Left cardiac atrium (tissue), 4 donors: ENCODE measurements around the gene LMF2. TPM values are rescaled to one million over a fixed set of nuclear protein-coding genes. Genes with fewer than 3 reads are reported as not detected.
A peak's percentile ranks its signal among the peaks of the same experiment; 100 is the strongest.

Experiments used
- ATAC-seq, 2 donors: fragments of 200-7000 bp; cut with Tn5 transposase; one replicate each; pipeline ENCODE4 v1.9.1; 2020; ENCODE audit warnings: mild to moderate bottlenecking in 2 of 2, moderate library complexity in 2 of 2
- DNase-seq: peaks from one replicate; pipeline ENCODE4 v3.0.0-alpha.2; 2020
- intact Hi-C, 2 donors: fragments of 100-400 bp; cut with DNase I; formaldehyde crosslinking; loops; one replicate each; pipeline versions ENCODE4 v1.14.1 to v1.15.1; 2022 to 2023
- total RNA-seq, 2 donors: library from RNA; stranded (reverse); fragmentation: NEBNext Ultra II Directional; extraction: Animal tissue kit (Norgen Biotek cat#: 25700); gene quantifications; one replicate each; pipeline ENCODE4 v1.2.1, GENCODE V29; 2021
- donor health status: DM: no; HTN: yes; CAD: no.
- donor health status: DM: no; HTN: yes; CAD: no; lungs with severe emphysema.
- donor health status: DM: yes; HTN: yes; CAD: no.
- donor health status: Dilated cardiomyopathy.

LMF2 gene
- total RNA-seq, 2 donors from 2014 or later = 35.4 to 37.6 TPM

- no peak for DNase-seq
- intact Hi-C loops = loop anchor here in 1 of 2 donors (10.0 kb wide), 1 partner anchor 264 kb away; the partner anchor contains the start of gene TUBGCP6
- no peak for ATAC-seq
Measured at GRCh38 chr22:50508897-50509296, 1.4 kb upstream of the LMF2 start.

DNA sequence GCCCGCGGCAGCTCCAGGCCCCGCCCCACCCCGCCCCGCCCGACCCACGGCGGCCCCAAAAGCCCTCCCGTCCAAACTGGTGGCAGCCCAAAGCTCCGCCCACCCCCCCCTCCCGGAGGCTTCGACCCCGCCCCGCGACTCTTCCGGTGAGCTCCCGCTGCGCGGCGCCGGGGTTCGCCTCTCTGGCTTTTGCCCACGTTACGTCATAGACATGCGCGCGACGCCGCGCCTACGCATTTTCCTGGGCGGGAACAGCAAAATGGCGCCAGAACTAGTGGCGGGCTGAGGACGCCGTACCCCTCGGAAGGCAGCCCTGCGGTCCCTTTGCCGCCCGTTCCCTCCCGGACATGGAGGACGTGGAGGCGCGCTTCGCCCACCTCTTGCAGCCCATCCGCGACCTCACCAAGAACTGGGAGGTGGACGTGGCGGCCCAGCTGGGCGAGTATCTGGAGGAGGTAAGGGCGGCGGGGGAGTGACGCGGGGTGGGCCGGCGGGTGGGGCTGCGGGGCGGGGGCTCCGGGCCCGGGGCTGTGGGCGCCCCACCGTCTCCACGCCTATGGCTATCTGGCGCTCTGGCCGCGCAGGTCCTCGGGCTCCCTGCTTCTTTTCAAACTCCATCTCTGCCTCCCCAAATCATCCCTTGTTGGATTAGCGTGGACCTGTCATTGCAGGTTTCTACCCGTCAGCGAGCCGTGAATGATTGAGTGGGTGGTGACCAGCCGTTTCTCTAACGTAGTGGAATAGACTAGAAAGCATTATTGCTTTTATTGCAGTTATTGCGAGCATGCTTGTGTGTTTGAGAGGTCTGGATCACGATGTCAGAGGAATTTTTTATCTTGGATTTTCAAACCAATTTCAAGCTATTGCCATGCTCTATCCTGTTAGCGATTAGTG is 736 bp upstream of the LMF2 start, which contains the start of gene NCAPH2:
TSS of gene NCAPH2 (plus strand) at position 234 of the 894 bp plus-strand sequence. CDS start at position 348, 114 bp downstream.
- ATAC-seq (peak; percentile 80 to 85), DNase-seq (peak; percentile 96)
- intact Hi-C loops = loop anchor here in 1 of 2 donors (10.0 kb wide), 1 partner anchor 263 kb away; the partner anchor contains the start of gene TUBGCP6

DNA sequence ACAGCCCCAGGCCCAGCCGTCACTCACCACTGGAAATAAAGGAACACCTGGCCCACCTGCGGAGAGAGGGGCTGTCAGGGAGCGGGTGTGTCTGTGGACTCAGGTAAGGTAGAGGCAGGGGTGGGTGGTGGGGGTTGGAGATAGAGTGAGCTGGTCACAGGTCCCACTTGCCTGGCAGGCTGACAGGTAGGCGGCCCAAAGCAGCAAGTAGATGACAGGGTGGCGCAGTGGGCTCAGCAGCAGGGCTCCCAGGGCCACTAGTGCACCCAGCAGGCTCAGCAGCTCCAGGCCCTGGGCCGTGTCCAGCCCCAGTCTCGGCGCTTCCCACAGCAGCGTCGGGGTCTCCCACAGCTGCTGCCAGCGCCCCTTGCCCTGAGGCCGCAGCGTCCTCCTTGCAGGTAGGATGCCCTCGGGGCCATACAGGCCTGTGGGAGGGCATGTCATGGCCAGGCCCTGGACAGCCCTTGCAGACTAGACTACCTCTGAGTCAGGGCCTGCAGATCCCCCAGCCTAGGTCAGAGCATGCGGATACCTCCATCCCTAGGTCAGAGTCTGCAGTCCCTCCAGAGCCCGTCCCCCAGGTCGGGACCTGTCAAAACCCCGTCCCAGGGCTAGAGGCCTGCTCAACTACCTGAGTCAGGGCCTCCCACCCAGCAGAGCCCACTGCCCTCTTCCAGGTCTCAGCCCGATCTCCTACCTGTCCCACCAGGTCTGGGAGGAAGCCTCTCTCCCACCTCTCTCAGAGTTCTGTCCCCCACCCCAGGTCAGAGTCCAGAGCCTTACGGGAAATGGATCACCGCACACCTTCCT is 686 bp downstream of the LMF2 start:
- DNase-seq = no peak
- intact Hi-C loops = loop anchor here in 1 of 2 donors (10.0 kb wide), 1 partner anchor 262 kb away; the partner anchor contains the start of gene TUBGCP6
- peak in 1 of 2 donors; percentile 12 for ATAC-seq

DNA sequence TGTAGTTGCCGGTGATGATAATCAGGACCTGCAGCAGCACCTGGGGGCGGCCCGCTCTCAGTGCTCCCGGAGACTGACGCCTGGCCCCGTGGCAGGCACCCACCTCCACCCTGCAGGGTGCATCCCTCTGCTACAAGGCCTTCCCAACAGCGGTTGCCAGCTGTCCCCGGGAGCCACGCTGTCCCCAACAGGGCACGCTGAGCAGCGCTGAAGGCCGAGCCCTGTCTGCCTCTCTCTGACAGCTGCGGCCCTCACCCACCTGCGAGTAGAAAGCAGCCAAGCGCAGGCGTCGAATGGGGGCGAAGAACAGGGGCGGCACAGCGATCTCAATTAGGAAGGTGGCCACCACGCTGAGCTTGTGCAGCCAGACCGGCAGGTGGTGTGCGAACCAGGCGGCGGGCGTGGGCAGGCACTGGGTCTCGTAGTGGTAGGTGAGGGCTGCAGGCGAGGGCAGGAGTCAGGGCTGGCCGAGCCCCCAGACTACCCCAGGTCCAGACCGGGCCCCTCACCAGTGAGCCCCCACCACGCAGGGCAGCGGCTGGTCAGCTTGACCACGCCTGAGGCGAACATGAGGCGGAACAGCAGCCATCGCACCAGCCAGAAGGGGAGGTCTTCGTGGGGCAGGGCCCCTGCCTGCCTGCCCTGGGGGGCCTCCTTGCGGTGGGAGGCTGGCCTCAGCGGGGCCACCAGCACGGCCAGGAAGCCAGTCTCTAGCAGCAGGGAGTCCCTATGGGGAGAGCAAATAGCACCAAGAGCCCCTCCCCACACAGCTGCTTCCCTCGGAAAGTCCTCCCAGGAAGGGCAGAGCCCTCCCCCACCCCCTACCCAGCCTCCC is 1.5 kb downstream of the LMF2 start:
- no peak for ATAC-seq
- no peak for DNase-seq

GRCh38 chr22:50505276-50505775 is 2.2 kb downstream of the LMF2 start:
- ATAC-seq = no peak
- intact Hi-C loops = loop anchor here in 1 of 2 donors (10.0 kb wide), 1 partner anchor 261 kb away; the partner anchor contains the start of gene TUBGCP6
- no peak for DNase-seq

More for the DNA sequence above, 1.5 kb downstream of the LMF2 start:
- intact Hi-C loops = loop anchor here in 1 of 2 donors (10.0 kb wide), 1 partner anchor 261 kb away; the partner anchor contains the start of gene TUBGCP6

- DNase-seq (no peak), ATAC-seq (no peak)
- intact Hi-C loops = loop anchor here in 1 of 2 donors (10.0 kb wide), 1 partner anchor 260 kb away; the partner anchor contains the start of gene TUBGCP6
Measured at GRCh38 chr22:50504369-50505211, 2.9 kb downstream of the LMF2 start.

DNA sequence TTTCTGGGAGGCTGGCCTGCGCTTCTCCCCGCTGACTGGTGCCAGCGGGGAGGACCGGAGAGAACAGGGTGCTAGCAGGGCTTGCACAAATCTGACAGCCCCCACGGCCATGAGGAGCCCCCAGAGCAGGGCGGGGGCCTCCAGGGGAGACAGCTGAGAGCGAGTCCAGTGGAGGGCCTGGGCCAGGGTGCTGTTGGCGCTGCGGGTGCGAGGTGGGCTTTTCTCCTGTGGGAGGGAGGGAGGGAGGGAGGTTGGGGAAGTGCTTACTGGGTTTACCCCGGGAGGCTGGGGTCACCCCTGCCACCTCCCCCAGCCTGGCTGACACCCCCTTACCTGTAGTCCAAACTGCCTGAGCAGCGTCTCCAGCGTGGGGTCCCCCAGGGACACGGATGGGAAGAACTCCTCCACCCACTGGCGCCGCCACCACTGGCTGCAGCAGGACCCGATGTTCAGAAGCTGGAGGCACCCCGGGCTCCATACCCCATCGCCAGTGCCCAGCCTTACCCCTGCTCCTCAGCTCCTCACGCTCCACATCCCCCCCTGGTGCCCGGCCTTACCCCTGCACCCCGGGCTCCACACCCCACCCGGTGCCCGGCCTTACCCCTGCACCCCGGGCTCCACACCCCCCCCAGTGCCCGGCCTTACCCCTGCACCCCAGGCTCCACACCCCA is 3.9 kb downstream of the LMF2 start:
- intact Hi-C loops = loop anchor here in 1 of 2 donors (10.0 kb wide), 1 partner anchor 259 kb away; the partner anchor contains the start of gene TUBGCP6
- no peak for ATAC-seq
- DNase-seq = no peak

DNA sequence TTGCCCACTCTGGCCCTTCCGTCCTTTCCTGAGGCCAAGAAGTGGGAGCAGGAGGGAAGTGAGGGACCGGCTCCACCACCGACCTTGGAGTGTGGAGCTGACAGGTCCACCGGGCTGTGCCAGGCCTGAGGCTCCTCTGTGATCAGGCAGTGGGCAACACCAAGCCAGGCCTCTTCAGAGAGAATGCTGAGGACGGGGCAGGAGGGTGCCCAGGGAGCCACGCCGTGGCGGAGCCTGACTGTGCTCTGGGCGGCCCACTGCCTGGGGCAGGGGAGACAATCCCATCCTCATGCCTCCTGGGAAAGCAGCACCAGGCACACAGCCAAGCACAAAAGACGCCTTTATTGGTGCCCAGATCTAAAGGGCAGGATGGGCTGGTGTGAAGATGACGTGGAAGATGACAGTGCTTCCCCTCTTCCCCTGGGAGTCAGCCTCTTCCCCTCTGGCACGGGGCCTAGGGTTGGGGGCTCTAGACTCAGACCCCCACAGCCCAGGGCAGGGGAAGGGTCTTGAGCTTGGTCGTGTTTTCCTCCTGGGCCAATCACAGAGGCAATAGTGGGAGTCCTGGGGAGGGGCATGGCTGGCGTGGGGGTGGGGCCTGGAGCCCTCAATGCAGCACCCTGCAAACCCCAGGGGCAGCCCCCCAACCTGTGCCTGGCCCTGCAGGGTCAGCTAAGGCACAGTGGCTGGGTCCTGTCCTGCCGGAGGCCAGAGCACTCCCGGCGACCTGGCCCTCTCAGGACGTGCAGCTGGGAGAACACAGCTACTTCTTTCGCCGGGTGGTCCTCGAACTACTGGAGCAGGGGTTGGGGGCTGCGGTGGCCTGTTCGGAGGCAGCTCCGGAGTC is 4.7 kb downstream of the LMF2 start:
- ATAC-seq = no peak
- no peak for DNase-seq
- intact Hi-C loops = loop anchor here in 1 of 2 donors (10.0 kb wide), 1 partner anchor 258 kb away; the partner anchor contains the start of gene TUBGCP6

GRCh38 chr22:50502096-50502495 is 5.4 kb downstream of the LMF2 start:
- intact Hi-C loops = loop anchor here in 1 of 2 donors (10.0 kb wide), 1 partner anchor 257 kb away; the partner anchor contains the start of gene TUBGCP6
- ATAC-seq (no peak), DNase-seq (no peak)

DNA sequence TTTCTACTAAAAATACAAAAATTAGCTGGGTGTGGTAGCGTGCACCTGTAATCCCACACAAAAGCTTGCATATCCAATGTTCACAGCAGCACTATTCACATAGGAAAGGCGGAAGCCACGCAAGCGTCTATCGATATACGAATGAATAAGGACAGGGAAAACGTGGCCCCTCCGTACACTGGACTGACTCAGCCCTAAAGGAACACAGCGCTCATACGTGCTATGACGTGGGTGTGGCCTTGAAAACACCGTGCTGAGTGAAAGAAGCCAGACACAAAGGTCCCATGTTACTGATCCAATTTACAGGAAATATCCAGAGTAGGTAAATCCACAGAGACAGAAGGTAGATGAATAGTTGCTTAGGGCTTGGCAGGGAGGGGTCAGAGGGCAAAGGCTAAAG is 7.0 kb downstream of the LMF2 start:
- DNase-seq (no peak), ATAC-seq (no peak)
- intact Hi-C loops = loop anchor here in 1 of 2 donors (10.0 kb wide), 1 partner anchor 256 kb away; the partner anchor contains the start of gene TUBGCP6

DNA sequence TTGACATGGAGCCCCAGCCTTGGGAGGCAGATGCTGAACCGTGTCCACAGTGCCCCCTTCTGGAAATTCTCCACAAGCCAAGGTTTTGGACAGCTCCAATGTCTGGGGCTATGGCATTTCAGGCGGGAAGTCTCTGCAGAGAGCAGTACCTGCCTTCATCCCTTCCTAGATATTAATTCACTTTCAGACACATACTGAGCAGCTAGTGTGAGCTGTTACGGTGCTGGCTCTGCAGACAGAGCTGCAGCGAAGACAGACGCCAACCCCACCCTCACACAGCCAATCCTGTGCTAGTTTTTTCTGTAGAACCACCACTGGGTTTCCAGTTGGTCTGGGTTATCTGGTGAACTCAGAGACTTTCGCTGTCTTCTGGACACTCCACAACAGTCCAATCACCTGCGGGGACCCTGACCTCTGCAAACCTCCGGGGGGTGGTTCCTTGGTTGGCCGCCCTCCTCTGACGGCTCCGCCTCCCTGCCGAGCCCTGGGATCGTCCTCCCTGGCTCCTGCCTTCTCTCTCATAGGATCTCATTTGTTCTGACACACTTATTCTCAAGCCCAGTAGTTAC is 9.1 kb downstream of the LMF2 start:
- intact Hi-C loops = no loop called here
- peak; percentile 72 to 85 for ATAC-seq
- peak; percentile 63 for DNase-seq

DNA sequence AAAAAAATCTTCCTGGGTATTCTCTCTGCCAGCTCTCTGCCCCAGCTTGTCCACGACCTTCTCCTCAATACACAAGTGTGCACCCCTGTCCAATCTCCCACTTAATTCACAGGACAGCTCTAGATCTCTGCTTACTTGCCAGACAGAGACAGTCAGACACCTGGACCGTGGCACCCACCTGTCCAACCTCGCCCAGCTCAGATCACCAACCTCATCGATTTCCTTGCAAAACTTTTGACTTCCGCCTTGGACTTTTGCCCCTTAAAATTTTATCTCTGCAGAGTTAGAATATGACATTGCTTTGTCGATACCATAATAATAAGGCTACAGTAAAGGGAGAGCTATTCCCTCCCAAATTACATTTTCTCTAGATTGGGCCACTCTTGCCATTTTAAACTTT is 10.4 kb downstream of the LMF2 start:
- no peak for DNase-seq
- no peak for ATAC-seq
- intact Hi-C loops = no loop called here

DNA sequence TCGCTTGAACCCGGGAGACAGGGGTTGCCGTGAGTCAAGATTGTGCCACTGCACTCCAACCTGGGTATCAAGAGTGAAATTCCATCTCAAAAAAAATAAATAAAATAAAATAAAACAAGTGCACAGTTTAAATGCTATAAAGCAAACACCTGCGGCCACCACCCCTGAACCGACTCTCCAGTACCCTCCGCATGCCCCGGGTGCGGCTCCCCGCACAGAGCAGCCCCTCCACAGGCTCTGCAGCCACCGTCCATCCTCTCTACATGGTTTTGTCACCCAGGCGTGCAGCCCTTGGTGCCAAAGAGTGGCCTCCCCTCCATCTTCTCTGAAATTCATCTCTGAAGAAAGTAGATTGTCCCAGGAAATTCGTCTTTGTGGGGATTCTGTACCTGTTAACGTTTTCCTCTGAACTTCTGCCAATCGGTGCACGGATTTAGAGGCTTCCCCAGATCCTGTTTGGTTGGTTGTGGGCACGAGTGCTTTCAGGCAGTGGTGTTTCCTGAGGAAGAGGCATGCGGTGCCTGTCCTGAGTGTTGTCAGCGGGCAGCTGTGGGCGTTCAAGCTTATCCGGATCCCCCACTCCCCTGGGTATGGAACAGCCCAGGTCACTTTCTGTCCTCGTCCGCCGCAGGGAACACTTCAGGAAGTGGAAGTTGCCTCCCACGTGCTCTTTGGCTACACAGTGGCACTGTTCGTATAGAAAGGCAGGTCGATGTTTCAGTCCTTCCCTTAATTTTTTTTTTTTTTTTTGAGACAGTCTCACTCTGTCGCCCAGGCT is 16.8 kb downstream of the LMF2 start:
- ATAC-seq (no peak), DNase-seq (no peak)
- intact Hi-C loops = no loop called here

DNA sequence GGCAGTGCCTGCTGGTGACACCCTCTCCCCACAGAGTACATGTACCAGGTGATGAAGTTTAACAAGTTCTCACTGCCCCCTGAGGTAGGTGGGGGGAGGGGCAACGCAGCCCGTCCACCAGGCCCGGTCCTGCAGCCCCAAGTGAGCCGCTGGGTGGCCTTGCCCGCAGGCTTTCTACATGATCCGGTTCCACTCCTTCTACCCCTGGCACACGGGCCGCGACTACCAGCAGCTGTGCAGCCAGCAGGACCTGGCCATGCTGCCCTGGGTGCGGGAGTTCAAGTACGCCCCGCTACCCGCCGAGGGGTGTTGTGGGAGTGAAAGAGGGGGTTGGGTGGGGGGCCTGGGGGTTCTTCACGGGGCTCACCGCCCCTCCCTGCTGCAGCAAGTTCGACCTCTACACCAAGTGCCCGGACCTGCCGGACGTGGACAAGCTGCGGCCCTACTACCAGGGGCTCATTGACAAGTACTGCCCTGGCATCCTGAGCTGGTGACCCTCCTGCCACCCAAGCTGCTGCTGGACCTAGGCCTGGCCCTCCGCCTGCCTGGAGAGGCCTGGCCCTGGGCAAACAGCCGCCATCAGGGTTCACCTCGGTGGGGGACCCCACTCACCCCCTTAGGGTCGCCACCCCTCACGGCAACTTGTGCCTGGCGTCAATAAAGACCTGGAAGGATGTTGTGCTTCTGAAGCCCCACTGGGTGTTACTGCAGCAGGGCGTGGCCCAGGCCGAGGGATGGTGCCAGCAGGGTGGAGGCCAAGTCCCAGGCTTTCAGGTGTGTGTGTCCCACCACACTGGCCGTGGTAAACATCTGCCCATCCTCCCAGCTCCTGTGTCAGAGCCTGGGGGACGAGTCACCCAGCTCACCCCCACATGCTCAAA is 17.9 kb downstream of the LMF2 start:
- ATAC-seq (no peak), DNase-seq (no peak)
- intact Hi-C loops = no loop called here
